Activated CD4-positive, CD25-positive, alpha-beta regulatory T cell treated with anti-CD3 and anti-CD28 coated beads, Interleukin-2, amount 50 U/mL, for 24 hours (primary cell): Measurements from ENCODE around the gene AFG3L2.
A peak's percentile ranks its signal among the peaks of the same experiment; 100 is the strongest.
"Not testable (repeated sequence)": the region's sequence is repeated elsewhere in the genome, so short reads cannot be mapped to it uniquely, and the experiment has no call there.

Experiments
- ATAC-seq, 2 donors: fragments of 150-1000 bp; cut with Tn5 transposase; one replicate each; pipeline ENCODE4 v1.10.0; 2021; ENCODE audit warnings: mild to moderate bottlenecking in 1 of 2, moderate library complexity in 1 of 2

The AFG3L2 gene

GRCh38 chr18:12394428-12394827 is 17.4 kb upstream of the AFG3L2 start:
- ATAC-seq: no peak

GRCh38 chr18:12393998-12394397 is 17.0 kb upstream of the AFG3L2 start:
- no peak for ATAC-seq

GRCh38 chr18:12393510-12393909 is 16.5 kb upstream of the AFG3L2 start:
- ATAC-seq: no peak

GRCh38 chr18:12391487-12392165 is 14.6 kb upstream of the AFG3L2 start:
- ATAC-seq: peak; percentile 69 to 82

- ATAC-seq: no peak
Observed at GRCh38 chr18:12388442-12388841, 11.4 kb upstream of the AFG3L2 start.

GRCh38 chr18:12384261-12384660 is 7.2 kb upstream of the AFG3L2 start:
- ATAC-seq: no peak

- ATAC-seq: not testable (repeated sequence)
Observed at GRCh38 chr18:12383759-12384158, 6.7 kb upstream of the AFG3L2 start.

GRCh38 chr18:12382221-12382814 is 5.3 kb upstream of the AFG3L2 start:
- ATAC-seq: not testable (repeated sequence)

- ATAC-seq: not testable (repeated sequence)
Observed at GRCh38 chr18:12378198-12378558, 1.2 kb upstream of the AFG3L2 start.

GRCh38 chr18:12377556-12378197 is 650 bp upstream of the AFG3L2 start:
- ATAC-seq: peak in 1 of 2 donors; percentile 70

GRCh38 chr18:12376034-12376753 is 833 bp downstream of the AFG3L2 start:
- ATAC-seq: no peak

- ATAC-seq: no peak
Observed at GRCh38 chr18:12374401-12374800, 2.6 kb downstream of the AFG3L2 start.

- no peak for ATAC-seq
Observed at GRCh38 chr18:12373771-12374116, 3.3 kb downstream of the AFG3L2 start.

- ATAC-seq: no peak
Observed at GRCh38 chr18:12373116-12373770, 3.8 kb downstream of the AFG3L2 start.

GRCh38 chr18:12372406-12372805 is 4.6 kb downstream of the AFG3L2 start:
- no peak for ATAC-seq

GRCh38 chr18:12371590-12371989 is 5.4 kb downstream of the AFG3L2 start:
- no peak for ATAC-seq

GRCh38 chr18:12369211-12369610 is 7.8 kb downstream of the AFG3L2 start:
- no peak for ATAC-seq

- ATAC-seq: no peak
Observed at GRCh38 chr18:12366784-12367183, 10.2 kb downstream of the AFG3L2 start.

- ATAC-seq: no peak
Observed at GRCh38 chr18:12366379-12366778, 10.6 kb downstream of the AFG3L2 start.

GRCh38 chr18:12362473-12363174 is 14.4 kb downstream of the AFG3L2 start:
- no peak for ATAC-seq

- peak in 1 of 2 donors; percentile 55 for ATAC-seq
Observed at GRCh38 chr18:12361770-12362378, 15.2 kb downstream of the AFG3L2 start.

GRCh38 chr18:12359515-12359927 is 17.5 kb downstream of the AFG3L2 start:
- no peak for ATAC-seq
